IMR-90 (cell line): ENCODE results near the gene ASH1L. TPM values are rescaled to one million over a fixed set of nuclear protein-coding genes. Genes with fewer than 3 reads are reported as not detected.

Experiments used
- ATAC-seq: fragments of 200-7000 bp; cut with Tn5 transposase; 2 replicates; pipeline ENCODE4 v1.9.1; 2020; ENCODE audit warnings: low read depth, mild to moderate bottlenecking, moderate library complexity
- BruUV-seq: library from RNA; stranded (reverse); fragments of 400-500 nt; replicated peaks from 2 replicates; lab custom pipeline; 2021; lab: Mats Ljungman, UMichigan
- CTCF ChIA-PET: fragments of 300-600 bp; formaldehyde crosslinking; extraction: SDS; loops from one replicate; lab custom pipeline; 2021; ENCODE audit warnings: antibody characterized with exemption; lab: Yijun Ruan, JAX
- POLR2A ChIA-PET: fragments of 300-600 bp; sonication (Branson Sonifier 250); formaldehyde crosslinking; loops from one replicate; lab custom pipeline; 2022; ENCODE audit warnings: antibody characterized with exemption; ENCODE audit not compliant: unreplicated experiment; lab: Charles Lee
- DNase-seq: peaks from one replicate; pipeline ENCODE4 v3.0.0; 2013
- H2AFZ ChIP-seq: replicated peaks from 2 replicates; pipeline ENCODE3; 2013; ENCODE audit warnings: low read length, mild to moderate bottlenecking; ENCODE audit not compliant: poor library complexity
- H2AK5ac ChIP-seq: 2 replicates; pipeline ENCODE4 v1.6.1; 2013; ENCODE audit warnings: low read depth, low read length, inconsistent platforms
- H2AK9ac ChIP-seq: replicated peaks from 2 replicates; pipeline ENCODE3; 2013; ENCODE audit warnings: mild to moderate bottlenecking, low read depth, low read length, moderate library complexity; ENCODE audit not compliant: poor library complexity
- H2BK120ac ChIP-seq: 2 replicates; pipeline ENCODE4 v1.6.1; 2013; ENCODE audit warnings: low read depth, low read length, inconsistent platforms
- H2BK15ac ChIP-seq: 3 replicates; pipeline ENCODE4 v1.6.1; 2013; ENCODE audit warnings: low read depth, low read length, inconsistent platforms
- H2BK20ac ChIP-seq: 2 replicates; pipeline ENCODE4 v1.6.1; 2013; ENCODE audit warnings: low read depth, mild to moderate bottlenecking, inconsistent platforms, low read length, moderate library complexity
- H2BK5ac ChIP-seq: 2 replicates; pipeline ENCODE4 v1.6.1; 2013; ENCODE audit warnings: mild to moderate bottlenecking, low read depth, low read length, inconsistent platforms; ENCODE audit not compliant: poor library complexity, severe bottlenecking
- H3K14ac ChIP-seq: replicated peaks from 2 replicates; pipeline ENCODE4 v1.6.1; 2013; ENCODE audit warnings: low read depth, low read length, inconsistent platforms
- H3K18ac ChIP-seq: 2 replicates; pipeline ENCODE4 v1.6.1; 2013; ENCODE audit warnings: low read depth, low read length, control low read depth
- H3K23ac ChIP-seq: 2 replicates; pipeline ENCODE4 v1.6.1; 2013; ENCODE audit warnings: low read depth, low read length, inconsistent platforms
- H3K27ac ChIP-seq: 2 replicates; pipeline ENCODE4 v1.5.1; 2013; ENCODE audit warnings: mild to moderate bottlenecking, control low read depth, low read length; ENCODE audit not compliant: insufficient read depth
- H3K27me3 ChIP-seq: 2 replicates; pipeline ENCODE4 v1.6.1; 2013; ENCODE audit warnings: low read length; ENCODE audit not compliant: control insufficient read depth, insufficient read depth
- H3K36me3 ChIP-seq: 2 replicates; pipeline ENCODE4 v1.6.1; 2013; ENCODE audit warnings: low read length, mixed read lengths; ENCODE audit not compliant: control insufficient read depth, insufficient read depth
- H3K4ac ChIP-seq: 2 replicates; pipeline ENCODE4 v1.6.1; 2013; ENCODE audit warnings: low read depth, low read length, inconsistent platforms
- H3K4me1 ChIP-seq: 2 replicates; pipeline ENCODE4 v1.6.1; 2013; ENCODE audit warnings: low read length, mixed read lengths; ENCODE audit not compliant: control insufficient read depth, insufficient read depth
- H3K4me2 ChIP-seq: 2 replicates; pipeline ENCODE4 v1.6.1; 2013; ENCODE audit warnings: low read depth, mild to moderate bottlenecking, control low read depth, low read length, moderate library complexity
- H3K4me3 ChIP-seq: 2 replicates; pipeline ENCODE4 v1.5.1; 2013; ENCODE audit warnings: low read depth, mild to moderate bottlenecking, control low read depth, low read length, moderate library complexity; ENCODE audit not compliant: insufficient read depth
- H3K56ac ChIP-seq: 2 replicates; pipeline ENCODE4 v1.6.1; 2013; ENCODE audit warnings: low read length, inconsistent platforms; ENCODE audit not compliant: insufficient read depth; ENCODE audit errors: extremely low read depth
- H3K79me1 ChIP-seq, 2 experiments: 2 replicates each; pipeline ENCODE4 v1.6.1; 2013; ENCODE audit warnings: low read length in 2 of 2, inconsistent platforms in 1 of 2, low read depth in 1 of 2
- H3K9ac ChIP-seq: 2 replicates; pipeline ENCODE4 v1.6.1; 2013; ENCODE audit warnings: low read depth, low read length, control low read depth
- H3K9me1 ChIP-seq: 2 replicates; pipeline ENCODE4 v1.6.1; 2013; ENCODE audit warnings: low read length, inconsistent platforms; ENCODE audit not compliant: insufficient read depth
- H3K9me3 ChIP-seq: 2 replicates; pipeline ENCODE4 v1.6.1; 2013; ENCODE audit warnings: low read length; ENCODE audit not compliant: control insufficient read depth, insufficient read depth
- H4K20me1 ChIP-seq: 2 replicates; pipeline ENCODE4 v1.6.1; 2013; ENCODE audit warnings: low read length, inconsistent platforms; ENCODE audit not compliant: insufficient read depth
- H4K5ac ChIP-seq: 2 replicates; pipeline ENCODE4 v1.6.1; 2013; ENCODE audit warnings: mild to moderate bottlenecking, low read depth, low read length, control low read depth
- H4K8ac ChIP-seq, 2 experiments: 2 replicates each; pipeline ENCODE4 v1.6.1; 2013; ENCODE audit warnings: low read depth in 2 of 2, low read length in 2 of 2, control low read depth in 1 of 2, inconsistent platforms in 1 of 2
- H4K91ac ChIP-seq: 2 replicates; pipeline ENCODE4 v1.6.1; 2013; ENCODE audit warnings: low read depth, low read length, inconsistent platforms; ENCODE audit not compliant: insufficient read depth
- FOS ChIP-seq: fragments of 150-350 bp; IDR thresholded peaks from 2 replicates; pipeline ENCODE4 v1.6.1; 2016; ENCODE audit warnings: low read depth, low read length
- RFX5 ChIP-seq: IDR thresholded peaks from 2 replicates; pipeline ENCODE4 v1.8.0; 2012; ENCODE audit warnings: low read depth, mild to moderate bottlenecking, low read length, moderate library complexity
- WGBS, 2 experiments: methylation state at CpG; one replicate each; pipeline versions ENCODE4 v1.1.5 to v1.1.7; 2013; ENCODE audit warnings: missing lambda C conversion rate in 2 of 2; ENCODE audit not compliant: insufficient read length in 1 of 2; ENCODE audit errors: extremely low coverage in 2 of 2; 5-methylcytosine and 5-hydroxymethylcytosine counted together
- dilution Hi-C: fragments of 300-500 bp; cut with HindIII; formaldehyde crosslinking; loops from one replicate; pipeline ENCODE4 v1.14.3; 2018; ENCODE audit warnings: low sequenced_read_pairs; ENCODE audit not compliant: unreplicated experiment
- in situ Hi-C: fragments of 300-500 bp; cut with MboI; formaldehyde crosslinking; loops from 3 replicates; pipeline ENCODE4 v1.14.3; 2019; ENCODE audit warnings: low sequenced_read_pairs, inconsistent platforms, mixed read lengths
- intact Hi-C: fragments of 100-400 bp; cut with micrococcal nuclease; formaldehyde crosslinking; loops from 2 replicates; pipeline ENCODE4 v1.10.0; 2022
- polyA plus RNA-seq, 3 experiments: library from polyadenylated mRNA; depleted of rRNA; stranded (reverse); fragments of >200 nt; gene quantifications; 2 replicates each; pipeline ENCODE4 v1.2.3, GENCODE V29; 2012; ENCODE audit warnings: low replicate concordance in 1 of 3
- total RNA-seq: library from RNA; depleted of rRNA; stranded (reverse); fragments of >200 nt; gene quantifications from 2 replicates; pipeline ENCODE4 v1.2.3, GENCODE V29; 2012
- TF ChIP-seq, protein P1 (sequence below): fragments of 150-350 bp; IDR thresholded peaks from 2 replicates; pipeline ENCODE4 v1.6.1; 2017; ENCODE audit warnings: mild to moderate bottlenecking, antibody characterized with exemption, low read length, low read depth

ASH1L gene
- total and polyA plus RNA-seq, 2 of the 4 experiments (the other 2 are of a cell fraction): 13.7 to 18.5 TPM

- Histone ChIP-seq H3K9ac (no peak overlapping the region), H3K4me1 (peaks cover 3% of the 10 kb centered on the region; the same call in 1 of the 2 replicates), H3K79me1 (peaks cover 10 to 42% of the 10 kb centered on the region in 2 experiments), H3K18ac (no peak overlapping the region), H3K27me3 (no peaks in the 10 kb centered on the region), H4K20me1 (peaks cover 4% of the 10 kb centered on the region; the same call in 1 of the 2 replicates), H2BK20ac (no peak overlapping the region), H2AFZ (no peak overlapping the region), H3K4me3 (no peak overlapping the region), H3K36me3 (peaks cover 3% of the 10 kb centered on the region), H3K4me2 (peak overlapping the region; percentile 48; the same call in 1 of the 2 replicates), H3K9me3 (no peaks in the 10 kb centered on the region), H4K5ac (peak overlapping the region; percentile 30; the same call in 1 of the 2 replicates), H3K14ac (no peak overlapping the region), H2BK15ac (no peak overlapping the region), H4K8ac (peak overlapping the region in 1 of 2 experiments; percentile 42; a peak in 1 of 4 replicates), H2BK5ac (peak overlapping the region; percentile 74), H2BK120ac (no peak overlapping the region), H2AK5ac (no peak overlapping the region), H3K27ac (no peak overlapping the region), H3K9me1 (no peaks in the 10 kb centered on the region), H2AK9ac (no peak overlapping the region), H3K56ac (no peak overlapping the region), H3K23ac (no peak overlapping the region), H4K91ac (no peak overlapping the region), H3K4ac (no peak overlapping the region)
- in situ Hi-C loops (no loop called here), intact Hi-C loops (no loop called here), dilution Hi-C loops (no loop called here)
- CTCF ChIA-PET: no interaction called here
- no CpG with 5 or more reads among the region's 5 CpGs for WGBS, 2 experiments
- POLR2A ChIA-PET: interaction anchor here (0.6 kb wide), 1 partner anchor 12 kb away, joined by 3 read pairs; no protein-coding TSS in a partner anchor
- DNase-seq: peak; percentile 91
- no peak for TF ChIP-seq RFX5
- TF ChIP-seq FOS: peak; percentile 53; the same call in 1 of the 2 replicates
- TF ChIP-seq, protein P1, sequence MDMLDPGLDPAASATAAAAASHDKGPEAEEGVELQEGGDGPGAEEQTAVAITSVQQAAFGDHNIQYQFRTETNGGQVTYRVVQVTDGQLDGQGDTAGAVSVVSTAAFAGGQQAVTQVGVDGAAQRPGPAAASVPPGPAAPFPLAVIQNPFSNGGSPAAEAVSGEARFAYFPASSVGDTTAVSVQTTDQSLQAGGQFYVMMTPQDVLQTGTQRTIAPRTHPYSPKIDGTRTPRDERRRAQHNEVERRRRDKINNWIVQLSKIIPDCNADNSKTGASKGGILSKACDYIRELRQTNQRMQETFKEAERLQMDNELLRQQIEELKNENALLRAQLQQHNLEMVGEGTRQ: peak; percentile 84
- peak; percentile 80 for ATAC-seq
- no TSS peak for BruUV-seq
Observed at GRCh38 chr1:155463865-155464650, 98.5 kb downstream of the ASH1L start.
